Tongue (tissue), 2 donors: Measurements from ENCODE around the gene FMNL2. TPM values are rescaled to one million over a fixed set of nuclear protein-coding genes. Genes with fewer than 3 reads are reported as not detected.

Source experiments
- DNase-seq: peaks from one replicate; pipeline ENCODE4 v3.0.0-alpha.2; 2015
- total RNA-seq: library from RNA; depleted of rRNA; stranded (reverse); fragments of >200 nt; gene quantifications from one replicate; pipeline ENCODE4 v1.2.3, GENCODE V29; 2014

FMNL2 gene
- total RNA-seq, 1 donor from 2014 or later, result 30.8 TPM

DNA sequence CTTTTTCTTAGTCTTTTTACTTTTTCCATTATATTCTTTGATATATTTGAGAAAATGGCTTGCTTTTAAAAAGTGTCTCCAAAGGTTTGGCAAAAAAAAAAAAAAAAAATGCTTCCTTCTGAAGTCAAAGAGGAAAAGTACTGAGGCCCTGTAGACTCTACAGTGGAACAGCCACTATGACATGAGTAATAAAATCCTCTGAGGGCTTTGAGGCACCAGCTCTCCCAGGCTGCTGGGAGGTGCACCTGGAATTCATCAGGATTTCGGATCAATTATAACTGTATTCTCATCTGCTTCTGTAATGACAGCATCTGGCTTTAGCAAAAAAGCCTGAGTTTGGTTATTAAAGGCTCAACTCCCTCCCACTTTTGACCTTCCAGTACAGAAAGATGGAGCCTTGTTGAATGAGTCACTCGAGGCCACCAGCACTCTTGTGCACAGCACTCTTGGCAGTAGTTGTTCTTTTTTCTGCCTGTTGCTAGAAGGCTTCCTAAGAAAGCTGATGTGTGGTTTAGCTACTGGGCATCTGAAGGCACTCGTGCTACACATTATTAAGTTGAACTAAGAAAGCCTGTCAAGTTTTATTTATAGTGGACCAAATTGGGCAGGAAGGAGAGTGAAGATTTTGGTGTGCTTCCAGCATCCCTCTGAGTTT lies 251.0 kb downstream of the FMNL2 start:
- DNase-seq, result peak; percentile 45

DNA sequence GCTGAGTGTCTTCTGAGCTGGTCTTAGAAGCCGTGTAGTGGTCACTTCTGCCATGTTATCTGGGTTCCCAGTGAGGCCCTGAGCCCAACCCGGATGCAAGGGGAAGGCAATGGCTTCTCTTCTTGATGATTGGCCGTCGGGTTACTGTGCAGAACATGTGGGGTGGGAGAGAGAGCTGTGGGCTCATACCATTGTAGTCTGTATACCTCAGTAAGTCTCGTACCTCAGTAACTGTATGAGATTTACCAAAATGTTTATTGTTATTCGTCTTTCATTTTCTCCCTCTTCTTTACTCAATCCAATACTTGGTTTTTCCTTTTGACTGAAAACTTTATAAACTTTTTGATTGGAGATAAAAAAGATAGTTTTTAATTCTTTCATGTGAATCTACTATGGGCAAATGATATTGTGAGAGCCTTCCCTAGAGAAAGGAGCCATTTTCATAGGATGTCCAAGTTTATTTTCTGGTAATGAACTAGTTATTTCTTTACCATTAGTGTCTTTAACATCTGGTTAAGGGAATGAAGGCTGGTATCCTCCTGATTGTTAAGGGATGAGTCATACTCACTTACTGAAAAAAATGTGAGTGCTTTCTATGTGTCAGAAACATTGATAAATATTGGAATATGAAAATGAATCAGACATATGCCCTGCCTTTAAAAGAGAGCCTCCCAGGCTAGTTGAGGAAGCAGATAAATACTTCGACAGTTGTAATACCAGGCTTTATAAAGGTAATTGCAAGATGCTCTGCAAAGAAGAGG lies 252.4 kb downstream of the FMNL2 start:
- DNase-seq, result no peak

DNA sequence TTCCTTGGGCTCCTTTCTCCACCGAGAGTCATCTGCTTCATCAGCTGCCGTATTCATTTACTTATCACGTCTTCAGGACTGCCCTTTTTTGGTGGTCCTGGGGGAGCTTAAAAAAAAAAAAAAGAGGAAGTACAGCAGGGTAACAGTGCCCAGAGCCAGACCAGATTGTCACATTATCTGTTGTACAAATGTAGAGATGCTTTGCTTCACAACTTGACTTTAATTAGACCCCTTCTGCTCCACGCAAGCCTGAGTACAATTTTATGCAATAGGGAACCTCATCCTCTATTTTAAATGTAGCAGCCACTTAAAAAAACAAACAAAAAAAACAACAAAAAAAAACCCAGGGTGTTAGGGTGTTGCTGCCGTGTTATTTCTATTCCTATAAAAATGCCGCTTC lies 254.0 kb downstream of the FMNL2 start:
- DNase-seq, result peak; percentile 42

GRCh38 chr2:152594022-152594766 lies 259.2 kb downstream of the FMNL2 start:
- DNase-seq, result peak; percentile 65

DNA sequence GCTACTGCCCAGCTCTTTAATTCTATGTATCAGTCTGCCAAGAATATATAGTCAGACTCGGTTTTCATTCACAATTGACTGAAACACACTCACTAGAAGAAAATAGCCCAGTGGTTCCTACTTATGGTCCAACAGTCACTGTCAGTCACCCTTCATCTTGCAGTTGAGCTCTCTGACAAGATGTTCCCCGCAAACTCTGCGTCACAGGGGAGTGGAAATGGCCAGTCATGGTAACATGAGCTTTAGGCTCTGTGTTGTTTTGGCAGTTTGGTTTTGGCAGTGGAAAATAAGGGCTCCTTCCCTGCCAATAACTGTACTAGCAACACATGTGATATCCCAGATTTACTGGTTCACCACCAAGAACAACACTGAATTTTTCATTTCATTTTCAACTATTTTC lies 259.8 kb downstream of the FMNL2 start:
- peak; percentile 91 for DNase-seq

DNA sequence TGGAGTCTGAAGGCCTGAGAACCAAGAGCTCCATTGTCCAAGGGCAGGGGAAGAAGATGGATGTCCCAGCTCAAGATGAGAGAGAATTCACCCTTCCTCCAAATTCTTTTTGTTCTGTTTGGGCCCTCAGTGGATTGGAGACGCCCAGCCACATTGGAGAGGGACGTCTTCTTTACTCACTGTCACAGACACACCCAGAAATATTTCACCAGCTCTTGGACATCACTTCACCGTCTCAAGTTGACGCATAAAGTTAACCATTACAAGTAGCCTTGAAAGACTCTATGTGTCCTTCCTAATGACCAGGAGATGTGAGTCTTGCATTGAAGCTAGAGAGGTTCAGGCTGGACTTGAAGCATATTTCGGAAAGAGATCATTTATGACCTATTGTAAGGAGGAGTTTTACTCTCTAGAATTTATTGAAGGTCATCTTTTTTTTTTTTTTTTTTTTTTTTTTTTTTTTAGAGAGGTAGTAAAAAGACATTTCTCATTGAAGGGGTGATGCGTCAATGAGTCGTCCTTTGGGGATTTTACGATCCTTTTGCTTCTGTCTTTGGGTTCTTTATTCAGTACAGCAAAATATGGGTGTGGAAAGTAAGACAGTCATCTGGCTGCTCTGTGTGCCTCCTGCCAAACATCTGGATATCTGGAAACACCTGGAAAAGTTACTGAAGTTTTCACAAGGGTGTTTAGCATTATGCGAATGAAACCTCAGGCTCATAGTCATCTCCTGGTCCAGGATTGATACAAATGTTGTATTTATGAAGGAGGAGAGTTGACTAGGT lies 264.2 kb downstream of the FMNL2 start:
- DNase-seq, result peak; percentile 43

DNA sequence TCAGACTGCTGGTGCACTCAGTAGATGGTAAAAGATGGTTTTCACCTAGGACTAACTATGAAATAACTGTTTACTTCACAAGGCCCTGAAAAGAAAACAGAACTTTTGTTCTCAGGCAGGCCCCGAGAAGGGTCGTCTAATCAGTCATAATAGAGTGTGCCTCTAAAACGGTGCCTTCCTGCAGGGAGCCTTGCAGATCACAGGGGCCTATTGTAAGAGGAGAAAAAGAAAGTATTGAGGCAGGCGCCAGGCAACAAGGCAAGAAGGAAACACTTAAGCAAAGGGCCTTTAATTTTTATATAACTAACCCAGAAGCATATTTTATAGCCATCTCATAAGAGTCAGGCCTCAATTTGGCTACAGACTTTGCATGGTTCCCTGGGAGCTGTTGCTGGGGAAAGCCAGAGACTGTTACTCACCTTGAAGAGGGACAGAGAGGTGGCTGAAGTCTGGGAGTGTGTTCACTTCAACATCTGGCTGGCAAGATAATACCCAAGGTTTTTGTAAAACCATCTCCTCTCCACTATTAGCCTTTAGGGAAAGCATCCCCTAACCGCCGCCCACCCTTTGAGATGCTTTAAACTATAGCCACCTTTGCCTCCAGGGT lies 265.2 kb downstream of the FMNL2 start:
- no peak for DNase-seq

- no peak for DNase-seq
These were observed 265.7 kb downstream of the FMNL2 start for GRCh38 chr2:152600697-152601096.

- no peak for DNase-seq
These were observed 267.8 kb downstream of the FMNL2 start for GRCh38 chr2:152602750-152603149.

DNA sequence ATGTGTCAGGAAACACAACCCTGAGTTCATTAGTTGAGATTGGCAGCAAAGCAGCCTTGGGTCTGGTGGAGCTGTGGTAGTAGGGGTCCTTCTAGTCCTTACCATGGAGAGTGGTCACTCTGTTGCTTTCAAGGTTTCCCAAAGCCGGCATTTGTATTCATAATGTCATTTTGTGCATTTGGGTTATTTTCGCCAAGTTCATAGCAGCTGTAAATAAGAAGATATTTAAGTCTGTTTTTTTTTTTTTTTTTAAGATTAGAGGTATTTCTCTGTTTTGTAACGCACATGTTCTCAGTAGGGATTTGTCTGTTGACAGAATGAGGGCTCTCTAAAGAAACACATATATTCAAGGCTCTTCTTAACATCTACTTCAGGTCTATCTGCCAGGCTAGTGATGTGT lies 268.2 kb downstream of the FMNL2 start:
- DNase-seq, result peak; percentile 22

GRCh38 chr2:152606081-152606480 lies 271.1 kb downstream of the FMNL2 start:
- DNase-seq, result no peak

DNA sequence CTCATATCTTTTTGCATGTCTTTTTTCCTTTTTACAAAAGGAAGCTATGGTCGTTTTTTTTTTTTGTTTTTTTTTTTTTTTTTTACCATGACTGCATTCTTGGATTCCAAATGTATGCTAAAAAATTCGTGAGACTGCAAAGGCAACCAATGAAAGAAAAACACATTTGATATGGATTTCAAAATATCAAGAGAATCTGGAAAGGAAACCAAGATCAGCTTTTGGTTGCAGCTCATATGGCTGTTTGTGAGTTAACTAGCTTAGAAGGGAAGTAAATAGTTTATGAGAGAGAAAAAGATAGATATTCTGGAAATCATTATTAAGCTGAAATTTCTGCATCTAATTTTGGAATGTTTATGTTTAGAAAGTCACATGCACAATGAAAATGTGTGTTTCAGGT lies 272.0 kb downstream of the FMNL2 start:
- no peak for DNase-seq

DNA sequence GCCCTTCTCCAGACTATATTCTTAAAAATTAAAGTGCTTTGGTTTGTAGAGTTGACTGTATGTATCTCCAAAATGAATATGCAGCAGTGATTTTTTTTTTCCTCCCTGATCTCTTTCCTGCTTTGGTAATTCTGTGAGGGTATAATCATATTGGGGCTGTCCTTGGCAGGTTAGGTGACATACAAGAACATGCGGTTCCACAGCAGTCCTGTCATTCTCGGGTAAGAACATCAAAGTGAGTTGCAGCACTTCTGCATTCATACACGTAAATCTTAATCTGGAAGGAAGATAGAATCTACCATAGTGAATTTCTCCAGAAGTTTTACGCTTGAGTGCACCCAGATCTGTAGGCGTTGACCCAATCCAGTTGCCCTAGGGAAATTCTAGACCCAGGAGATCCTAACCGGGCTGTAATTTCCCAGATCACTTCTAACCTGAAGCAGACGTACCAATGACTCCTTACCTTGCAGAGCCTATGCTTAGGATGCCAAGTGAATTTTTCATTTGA lies 272.9 kb downstream of the FMNL2 start:
- no peak for DNase-seq

DNA sequence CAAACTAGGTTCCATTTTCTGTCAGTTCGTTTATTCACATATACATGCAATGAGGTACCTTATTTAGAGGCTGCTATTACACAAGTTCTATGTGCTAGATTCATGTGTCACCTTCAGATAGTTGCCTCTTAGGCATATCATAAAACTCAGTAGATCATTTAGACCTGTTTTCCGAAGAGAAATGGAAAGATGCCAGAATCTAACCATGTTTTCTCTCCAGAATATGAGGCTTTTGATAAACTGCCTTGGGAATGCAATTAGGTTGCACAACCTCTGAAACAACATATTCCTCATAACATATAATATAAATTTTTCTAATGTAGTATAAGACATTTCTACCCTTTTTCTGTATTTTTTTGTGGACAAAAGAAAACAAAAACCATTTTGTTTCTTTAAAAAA lies 274.2 kb downstream of the FMNL2 start:
- DNase-seq, result no peak

- DNase-seq, result no peak
These were observed 274.7 kb downstream of the FMNL2 start for GRCh38 chr2:152609699-152610098.

- peak; percentile 60 for DNase-seq
These were observed 276.7 kb downstream of the FMNL2 start for GRCh38 chr2:152611458-152612231.

DNA sequence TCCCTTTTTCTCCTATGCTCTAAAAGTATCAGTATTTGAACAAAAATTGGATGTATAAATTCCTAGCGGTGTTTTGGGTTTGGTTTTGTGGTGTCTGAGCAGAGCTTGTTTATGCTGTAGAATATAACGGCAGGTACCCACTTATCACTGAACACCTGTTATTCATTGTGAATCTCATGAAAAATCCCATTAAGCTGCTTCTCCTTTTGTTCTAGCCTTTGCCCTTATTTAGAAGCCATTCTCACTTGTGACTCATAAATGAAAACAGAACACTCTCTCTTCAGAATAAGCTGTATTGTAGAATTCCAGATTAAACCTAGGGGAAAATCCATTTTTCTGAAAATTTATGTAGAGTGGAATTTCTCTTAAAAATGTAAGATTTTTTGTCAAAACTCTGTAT lies 278.3 kb downstream of the FMNL2 start:
- no peak for DNase-seq

GRCh38 chr2:152615177-152615576 lies 280.2 kb downstream of the FMNL2 start:
- DNase-seq, result no peak

GRCh38 chr2:152617456-152618192 lies 282.6 kb downstream of the FMNL2 start:
- DNase-seq, result no peak

GRCh38 chr2:152618193-152618564 lies 283.2 kb downstream of the FMNL2 start:
- peak; percentile 28 for DNase-seq
